Measurements from ENCODE around the gene TFG. TPM values are rescaled to one million over a fixed set of nuclear protein-coding genes. Genes with fewer than 3 reads are reported as not detected.

The TFG gene
- total and polyA plus RNA-seq, 2 of the 4 experiments (the other 2 are of a cell fraction), result 47.7 to 165 TPM

GRCh38 chr3:100776097-100776729 is 66.9 kb downstream of the TFG start:
- ChIA-PET CTCF (interaction anchor here (1.6 kb wide), 1 partner anchor 22 kb away, joined by 4 read pairs; no protein-coding TSS in a partner anchor), POLR2A (ENCODE audit: unreplicated experiment) (no interaction called here)
- no peak overlapping the region for H2AFZ ChIP-seq (replicated peaks; ENCODE audit: low read length, poor library complexity)
- TF ChIP-seq MAFK (IDR thresholded peaks at IDR 0.05; ENCODE audit: low read depth, low read length) (no peak), SMC3 (IDR thresholded peaks at IDR 0.05; ENCODE audit: low read depth, low read length) (no peak), POLR2A (IDR thresholded peaks at IDR 0.05; ENCODE audit: low read depth, low read length) (no peak), USF2 (IDR thresholded peaks at IDR 0.05; ENCODE audit: low read depth, low read length) (no peak), RAD21 (IDR thresholded peaks at IDR 0.05; ENCODE audit: low read length) (no peak), FOS (IDR thresholded peaks at IDR 0.05; ENCODE audit: low read depth, low read length) (no peak), MXI1 (IDR thresholded peaks at IDR 0.05; ENCODE audit: borderline replicate concordance, low read depth, low read length) (no peak), BHLHE40 (IDR thresholded peaks at IDR 0.05; ENCODE audit: low read depth, low read length) (no peak)
- H3K4me2 ChIP-seq (ENCODE audit: low read depth, low read length), result no peak overlapping the region
- peak overlapping the region; percentile 13; the same call in 1 of the 2 replicates for H2BK120ac ChIP-seq (ENCODE audit: low read depth, low read length)
- H2BK15ac ChIP-seq (ENCODE audit: low read depth, low read length), result peak overlapping the region; percentile 2; the same call in 1 of the 3 replicates
- H2AK5ac ChIP-seq (ENCODE audit: low read depth, low read length), result peak overlapping the region; percentile 23; the same call in 1 of the 2 replicates
- no peaks in the 10 kb centered on the region for H3K9me3 ChIP-seq (ENCODE audit: control insufficient read depth, insufficient read depth, low read length)
- ATAC-seq (ENCODE audit: low read depth), result no peak
- no peak overlapping the region for H4K8ac ChIP-seq (ENCODE audit: low read depth in 2 of 2, low read length in 2 of 2)
- H3K14ac ChIP-seq (replicated peaks; ENCODE audit: low read depth, low read length), result peak overlapping the region; percentile 9; the same call in 1 of the 2 replicates
- dilution Hi-C loops (cut with HindIII; ENCODE audit: low sequenced_read_pairs, unreplicated experiment), result no loop called here
- peaks cover 15% of the 10 kb centered on the region for H3K9me1 ChIP-seq (ENCODE audit: insufficient read depth, low read length)
- in situ Hi-C loops (cut with MboI; ENCODE audit: low sequenced_read_pairs), result no loop called here
- H4K91ac ChIP-seq (ENCODE audit: insufficient read depth, low read depth, low read length), result no peak overlapping the region
- no peak overlapping the region for H3K4ac ChIP-seq (ENCODE audit: low read depth, low read length)
- DNase-seq, result no peak
- no peak overlapping the region for H3K9ac ChIP-seq (ENCODE audit: low read depth, low read length)
- no peaks in the 10 kb centered on the region for H4K20me1 ChIP-seq (ENCODE audit: insufficient read depth, low read length)
- no peak overlapping the region for H3K27ac ChIP-seq (ENCODE audit: insufficient read depth, low read length)
- no peak overlapping the region for H3K4me3 ChIP-seq (ENCODE audit: insufficient read depth, low read depth, low read length)
- H2BK20ac ChIP-seq (ENCODE audit: low read depth, low read length), result no peak overlapping the region; the same call in 1 of the 2 replicates
- intact Hi-C loops (cut with micrococcal nuclease), result no loop called here
- H3K4me1 ChIP-seq (ENCODE audit: control insufficient read depth, insufficient read depth, low read length), result peaks cover 6% of the 10 kb centered on the region; the same call in 1 of the 2 replicates
- H2AK9ac ChIP-seq (replicated peaks; ENCODE audit: low read depth, low read length, poor library complexity), result no peak overlapping the region
- no TSS peak for BruUV-seq (replicated peaks)
- H4K5ac ChIP-seq (ENCODE audit: low read depth, low read length), result no peak overlapping the region
- H3K23ac ChIP-seq (ENCODE audit: low read depth, low read length), result no peak overlapping the region
- 100% methylated on average over 2 of the region's 2 CpGs; no CpG with 5 or more reads in 1 of the 2 experiments for WGBS, 2 experiments (ENCODE audit: extremely low coverage in 2 of 2, insufficient read length in 1 of 2)
- H3K56ac ChIP-seq (ENCODE audit: extremely low read depth, insufficient read depth, low read length), result no peak overlapping the region
- no peak overlapping the region for H2BK5ac ChIP-seq (ENCODE audit: low read depth, low read length, poor library complexity, severe bottlenecking)
- H3K79me1 ChIP-seq (ENCODE audit: low read depth in 1 of 2, low read length in 2 of 2), result no peaks in the 10 kb centered on the region
- H3K36me3 ChIP-seq (ENCODE audit: control insufficient read depth, insufficient read depth, low read length), result no peaks in the 10 kb centered on the region
- H3K27me3 ChIP-seq (ENCODE audit: control insufficient read depth, insufficient read depth, low read length), result no peaks in the 10 kb centered on the region
- H3K18ac ChIP-seq (ENCODE audit: low read depth, low read length), result no peak overlapping the region

Data from IMR-90 (cell line).